ENCODE data around the gene FAM72B.
"Not testable (repeated sequence)": the region's sequence is repeated elsewhere in the genome, so short reads cannot be mapped to it uniquely, and the experiment has no call there.

The FAM72B gene

DNA sequence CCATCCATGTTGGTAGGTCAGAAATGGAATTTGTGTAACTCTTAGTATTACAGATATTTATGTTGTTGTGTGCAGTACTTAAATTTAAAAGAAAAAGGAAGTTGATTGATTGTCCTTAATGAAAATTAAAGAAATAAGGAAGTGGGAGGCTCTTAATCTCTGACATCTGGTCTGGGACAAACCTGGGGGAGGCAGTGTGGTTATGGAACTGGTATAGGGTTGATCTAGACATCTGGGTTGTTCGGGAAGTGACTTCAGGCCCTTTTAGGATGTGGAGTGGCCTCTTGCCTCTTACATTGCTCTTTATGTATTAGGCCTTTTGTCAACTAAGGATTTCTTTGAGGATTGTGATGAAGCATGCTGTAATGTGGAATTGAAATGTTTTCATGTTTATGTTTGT is 16.1 kb upstream of the FAM72B start:
- not testable (repeated sequence) for DNase-seq (ENCODE audit: low read depth)

DNA sequence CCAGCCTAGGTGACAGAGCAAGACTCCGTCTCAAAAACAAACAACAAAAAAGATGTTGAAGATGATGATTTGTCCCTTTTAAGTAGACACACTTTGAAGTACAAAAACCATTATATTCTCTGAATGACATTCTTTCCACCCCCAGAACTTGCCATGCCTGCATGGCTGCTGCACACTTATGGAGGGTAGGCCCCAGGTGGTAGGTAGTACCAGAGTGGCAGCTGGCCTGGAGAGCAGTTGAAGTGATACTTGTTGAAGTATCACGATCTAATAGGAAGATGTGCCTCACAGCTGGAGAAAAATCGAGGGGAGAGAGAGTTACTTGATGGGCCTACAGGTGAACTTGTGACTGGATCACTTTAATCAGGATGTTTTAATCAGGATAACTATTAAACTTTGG is 15.6 kb upstream of the FAM72B start:
- not testable (repeated sequence) for DNase-seq (ENCODE audit: low read depth)

DNA sequence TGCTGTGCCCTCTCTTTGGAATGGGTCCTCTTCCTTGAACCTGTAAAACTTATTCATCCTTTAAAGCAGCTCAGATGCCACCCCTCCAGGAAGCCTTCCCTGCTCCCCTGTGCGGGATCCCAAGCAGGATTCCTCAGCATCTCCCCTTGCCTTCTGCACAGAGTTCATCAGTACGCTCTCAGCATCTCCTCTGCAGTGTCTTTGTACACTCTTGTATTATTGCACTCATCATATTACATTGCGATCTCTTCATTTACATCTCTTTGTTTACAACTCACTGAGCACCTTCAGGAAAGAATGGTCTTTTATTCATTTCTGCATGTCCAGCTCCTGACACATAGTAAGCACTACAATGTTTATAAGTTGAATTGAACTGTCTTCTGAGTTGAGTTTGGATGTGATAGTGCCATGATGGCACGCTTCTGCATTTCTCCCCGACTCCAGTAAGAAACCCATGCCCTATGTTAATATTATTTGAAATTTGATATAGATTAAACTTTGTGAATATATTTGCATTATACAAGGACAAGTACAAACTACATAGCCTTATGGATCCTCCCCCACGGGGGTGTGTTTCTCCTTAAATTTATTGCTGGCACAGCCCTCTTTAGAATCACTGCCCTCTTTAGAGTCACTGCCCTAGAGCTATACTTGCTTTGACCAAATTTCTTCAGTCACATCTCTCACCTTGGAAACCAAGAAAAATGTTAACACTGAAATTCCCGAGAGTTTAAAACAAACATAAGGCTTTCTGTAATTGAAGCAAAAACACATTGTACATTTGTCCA is 13.1 kb upstream of the FAM72B start:
- not testable (repeated sequence) for DNase-seq (ENCODE audit: low read depth)

DNA sequence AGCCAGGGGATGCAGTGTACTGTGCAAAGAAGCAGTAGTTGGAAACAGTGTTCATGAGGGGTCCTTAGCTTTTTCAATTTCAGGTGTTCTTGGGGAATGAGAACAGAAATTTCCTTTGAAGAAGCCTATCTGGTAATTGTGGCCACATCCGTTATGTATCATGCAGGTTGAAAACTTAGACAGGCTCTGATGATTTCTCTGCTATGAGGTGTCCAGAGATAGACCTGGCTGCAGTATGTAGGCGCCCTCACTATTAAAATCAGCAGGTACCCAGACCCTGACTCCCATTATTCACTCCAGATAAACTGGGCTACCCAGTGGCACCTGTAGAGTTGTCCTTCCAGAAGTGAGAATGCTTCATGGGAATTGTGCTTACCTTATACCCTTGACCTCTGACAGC is 8.4 kb upstream of the FAM72B start:
- not testable (repeated sequence) for DNase-seq (ENCODE audit: low read depth)

DNA sequence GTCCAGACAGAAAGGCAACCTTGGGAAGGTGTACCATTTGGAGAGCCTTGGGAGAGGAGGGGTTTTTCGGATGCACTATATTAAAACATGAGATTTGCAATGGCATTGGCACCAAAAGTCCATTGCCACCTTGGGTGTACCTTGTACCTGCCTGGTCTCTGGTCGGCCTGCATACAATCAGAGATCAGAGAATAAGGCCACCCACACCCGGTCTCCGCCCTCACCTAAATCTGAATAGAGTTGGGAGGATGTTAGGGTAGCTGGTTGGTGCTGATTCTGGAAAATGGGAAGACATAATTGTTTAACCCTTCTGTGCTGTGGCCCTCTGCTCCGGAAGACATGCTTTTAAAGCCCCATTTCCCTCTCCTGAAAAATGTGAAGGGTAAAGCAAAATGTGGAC is 3.8 kb upstream of the FAM72B start:
- not testable (repeated sequence) for DNase-seq (ENCODE audit: low read depth)

DNA sequence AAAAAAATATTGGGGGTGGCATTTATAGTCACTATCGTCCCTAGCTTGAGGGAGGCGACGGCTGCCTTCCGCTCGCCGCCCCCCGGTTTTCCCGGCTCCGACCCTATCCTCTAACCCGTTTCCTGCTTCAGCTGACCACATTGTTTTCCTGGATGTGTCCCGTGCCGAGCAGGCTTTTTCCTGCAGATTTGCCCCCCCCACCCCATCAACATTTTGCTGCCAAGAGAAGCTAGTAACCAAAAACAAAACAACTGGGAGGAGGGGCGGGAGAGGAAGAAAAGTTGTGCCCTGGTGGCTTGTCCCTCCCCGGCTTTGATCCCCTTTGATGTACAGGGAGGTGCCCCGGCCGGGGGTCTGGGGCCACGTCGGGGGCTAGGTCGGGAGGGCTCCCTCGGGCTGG is 2.1 kb upstream of the FAM72B start:
- not testable (repeated sequence) for DNase-seq (ENCODE audit: low read depth)

DNA sequence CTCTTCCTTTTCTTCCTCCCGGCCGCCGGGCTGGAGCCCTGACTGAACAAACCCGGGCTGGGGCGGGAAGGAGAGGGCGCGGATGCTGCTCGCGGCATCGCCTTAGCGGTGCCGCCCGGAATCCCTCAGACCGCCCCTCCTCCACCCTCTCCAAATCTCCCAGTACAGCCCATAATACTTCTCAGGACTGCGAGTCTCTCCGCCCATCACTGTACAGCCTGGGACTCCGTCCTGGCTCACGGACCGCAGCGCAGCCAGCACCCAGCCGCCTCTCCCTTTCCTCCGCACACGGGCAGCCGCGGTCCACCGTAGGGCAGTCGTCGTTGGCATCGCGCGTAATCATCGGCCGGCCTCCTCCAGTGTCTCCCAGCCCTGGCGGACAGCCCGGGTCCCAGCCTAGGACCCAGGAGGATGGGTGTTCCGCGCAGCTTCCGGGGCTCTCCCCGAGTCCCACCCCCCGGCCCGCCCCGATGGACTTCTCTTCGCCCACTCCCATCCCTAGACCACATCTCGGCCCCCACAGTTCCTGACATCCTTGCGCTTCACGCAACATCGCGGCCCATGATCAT is 1.1 kb upstream of the FAM72B start:
- not testable (repeated sequence) for DNase-seq (ENCODE audit: low read depth)

DNA sequence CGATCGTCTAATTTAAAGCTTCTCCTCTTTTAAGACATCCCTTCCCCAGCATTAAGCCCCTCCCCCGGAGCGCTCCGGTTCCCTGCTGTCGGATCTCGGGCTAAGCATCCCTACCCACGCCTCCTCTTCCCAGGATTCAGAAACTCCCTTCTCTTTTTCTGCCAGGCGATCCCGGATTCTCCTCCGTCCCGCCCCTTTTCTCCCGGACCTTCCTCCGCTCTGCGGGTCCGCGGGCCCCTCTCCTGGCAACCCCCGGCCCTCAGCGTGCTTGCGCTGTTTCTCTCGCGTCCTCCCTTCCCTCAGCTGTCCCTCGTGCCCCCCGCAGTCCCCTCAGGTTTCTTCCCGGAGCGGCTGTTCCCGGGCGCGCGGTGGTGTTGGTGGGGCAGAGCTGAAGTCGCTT is 273 bp downstream of the FAM72B start:
- DNase-seq (ENCODE audit: low read depth) = not testable (repeated sequence)

DNA sequence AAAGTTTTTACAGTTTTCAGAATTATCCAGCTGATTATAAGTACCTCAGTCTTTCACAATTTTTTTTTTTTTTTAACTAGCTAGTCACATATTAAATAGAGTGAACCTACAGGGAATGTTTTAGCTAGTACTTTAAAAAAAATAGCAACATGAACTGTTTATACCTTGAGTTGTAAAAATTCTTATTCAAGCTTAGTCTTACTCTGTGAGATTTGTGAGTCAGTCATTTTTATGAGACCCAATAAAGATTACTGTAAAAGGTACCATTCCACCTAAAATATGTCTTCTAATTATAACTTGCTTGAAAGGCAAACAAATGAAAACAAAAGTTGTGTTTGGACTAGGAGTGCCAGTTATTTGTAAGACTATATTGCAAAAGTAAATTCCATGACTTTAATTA is 5.9 kb downstream of the FAM72B start:
- DNase-seq (ENCODE audit: low read depth) = not testable (repeated sequence)

DNA sequence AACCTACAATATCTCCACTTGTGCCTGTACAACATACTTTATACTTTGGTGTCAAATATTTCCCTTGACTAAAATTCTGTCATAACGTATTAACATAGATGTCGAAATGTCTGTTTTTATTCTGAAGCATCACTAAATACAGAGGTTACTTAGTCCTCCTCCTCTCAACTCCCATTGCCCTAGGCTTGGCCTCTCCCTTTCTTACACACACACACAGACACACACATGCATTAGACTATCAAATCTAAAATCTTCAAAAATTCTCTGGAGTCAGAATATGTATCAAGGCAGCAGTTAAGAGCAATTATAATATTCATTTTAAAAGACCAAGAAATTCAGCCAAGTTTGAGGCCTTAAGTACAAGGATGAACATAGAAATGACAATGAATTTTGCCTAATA is 7.5 kb downstream of the FAM72B start:
- DNase-seq (ENCODE audit: low read depth) = not testable (repeated sequence)

DNA sequence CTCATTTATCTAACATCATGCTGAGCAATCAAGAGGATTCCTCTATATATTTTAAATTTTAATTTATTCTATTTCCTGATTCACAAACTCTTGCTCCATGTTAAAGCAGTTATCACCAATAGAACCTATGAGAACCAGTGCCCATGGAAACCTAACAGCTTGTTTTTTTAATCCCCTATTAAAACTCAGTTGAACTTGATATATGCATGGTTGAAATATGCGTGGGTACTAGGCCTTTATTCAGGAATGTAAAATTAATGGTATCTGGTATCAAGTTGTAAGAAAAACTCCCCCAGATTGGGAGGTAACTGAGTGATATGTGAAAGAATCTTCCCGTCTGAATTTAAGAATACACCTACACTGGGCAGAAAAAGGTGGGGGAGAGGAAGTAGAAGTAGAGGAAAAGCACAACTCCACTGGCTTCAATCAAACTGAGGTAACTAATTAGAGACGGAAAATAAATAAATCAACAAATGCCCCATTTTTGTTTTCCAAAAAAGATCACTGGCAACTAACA is 15.9 kb downstream of the FAM72B start:
- not testable (repeated sequence) for DNase-seq (ENCODE audit: low read depth)

DNA sequence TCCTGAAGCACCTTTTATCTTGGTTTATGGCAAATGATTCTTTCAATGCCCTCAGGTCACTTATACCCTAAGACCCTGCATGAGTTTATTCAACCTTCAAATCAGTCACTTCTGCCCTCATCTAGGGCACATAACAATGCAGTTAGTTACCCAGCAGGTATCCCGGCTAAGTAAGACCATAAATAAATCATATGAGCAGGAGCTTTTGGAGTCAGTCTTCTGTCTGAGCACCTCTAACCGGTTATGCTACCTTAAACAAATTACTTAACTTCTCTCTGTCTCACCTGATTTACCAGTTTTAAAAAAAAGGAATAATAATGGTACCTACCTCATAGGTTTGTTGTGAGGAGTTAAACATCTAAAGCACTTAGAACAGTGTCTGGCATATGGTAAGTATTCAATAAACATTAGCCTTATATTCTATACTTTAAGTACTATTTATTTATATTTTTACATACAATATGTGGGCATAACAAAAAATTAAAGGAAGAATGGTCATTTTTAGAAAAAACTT is 16.9 kb downstream of the FAM72B start:
- DNase-seq (ENCODE audit: low read depth) = not testable (repeated sequence)

DNA sequence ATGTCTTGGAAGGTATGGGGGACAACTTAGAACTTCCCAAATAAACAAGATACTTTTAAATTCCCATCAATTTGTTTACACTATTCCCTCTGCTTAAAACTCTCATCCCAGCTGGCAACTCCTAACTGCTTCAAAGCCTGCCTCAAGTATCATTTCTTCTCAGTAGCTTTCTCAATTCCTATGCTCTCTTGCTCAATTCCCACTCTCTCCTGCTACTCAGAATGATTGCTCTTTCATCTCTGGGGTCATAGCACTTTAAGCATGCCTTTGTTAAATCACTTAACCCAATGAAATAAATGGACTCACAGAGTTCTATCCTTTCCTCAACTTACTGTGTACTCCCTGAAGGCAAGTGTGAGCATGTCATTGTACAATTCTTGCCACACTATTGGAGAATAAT is 18.8 kb downstream of the FAM72B start:
- not testable (repeated sequence) for DNase-seq (ENCODE audit: low read depth)

DNA sequence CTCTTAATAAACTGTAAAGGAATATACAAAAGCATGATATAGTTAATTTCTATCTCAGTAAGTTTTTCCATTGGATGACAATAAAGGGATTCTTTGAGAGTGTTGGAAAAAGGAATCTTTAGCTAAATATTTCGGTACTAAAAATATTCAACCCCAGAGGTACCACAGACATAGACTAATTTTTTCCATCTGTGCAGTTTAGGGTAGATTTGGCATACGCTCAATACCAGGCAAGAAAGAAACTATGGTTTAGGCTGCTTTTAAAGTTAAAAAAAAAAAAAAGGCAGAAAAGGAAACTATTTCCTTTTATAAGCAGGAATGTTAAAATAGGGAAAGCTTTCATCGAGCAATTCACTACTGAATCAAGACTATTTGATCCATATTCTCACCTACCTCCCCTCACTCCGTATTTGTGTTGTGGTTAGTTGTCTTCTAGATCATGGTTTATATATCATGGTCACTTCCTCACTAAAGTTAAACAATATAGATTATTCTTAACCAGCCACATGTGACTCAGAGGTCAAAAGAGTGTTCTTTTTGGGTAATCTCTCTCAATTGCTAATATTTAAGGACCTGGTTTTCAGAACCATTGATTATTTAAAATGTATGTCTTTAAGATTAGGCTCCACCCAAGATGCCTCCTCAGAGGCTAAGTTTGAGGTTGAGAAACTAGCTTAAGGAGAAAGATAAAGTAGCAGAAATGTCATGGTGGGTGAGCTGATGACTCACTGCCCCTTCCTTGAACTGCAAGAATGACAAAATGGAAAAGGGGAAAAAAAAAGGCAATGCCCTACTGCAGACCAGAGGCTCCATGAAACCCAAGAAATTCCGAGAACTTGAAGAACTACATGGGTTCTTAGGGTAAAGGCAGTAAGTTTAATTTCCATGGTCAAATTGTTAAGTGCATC is 20.0 kb downstream of the FAM72B start:
- DNase-seq (ENCODE audit: low read depth) = not testable (repeated sequence)

DNA sequence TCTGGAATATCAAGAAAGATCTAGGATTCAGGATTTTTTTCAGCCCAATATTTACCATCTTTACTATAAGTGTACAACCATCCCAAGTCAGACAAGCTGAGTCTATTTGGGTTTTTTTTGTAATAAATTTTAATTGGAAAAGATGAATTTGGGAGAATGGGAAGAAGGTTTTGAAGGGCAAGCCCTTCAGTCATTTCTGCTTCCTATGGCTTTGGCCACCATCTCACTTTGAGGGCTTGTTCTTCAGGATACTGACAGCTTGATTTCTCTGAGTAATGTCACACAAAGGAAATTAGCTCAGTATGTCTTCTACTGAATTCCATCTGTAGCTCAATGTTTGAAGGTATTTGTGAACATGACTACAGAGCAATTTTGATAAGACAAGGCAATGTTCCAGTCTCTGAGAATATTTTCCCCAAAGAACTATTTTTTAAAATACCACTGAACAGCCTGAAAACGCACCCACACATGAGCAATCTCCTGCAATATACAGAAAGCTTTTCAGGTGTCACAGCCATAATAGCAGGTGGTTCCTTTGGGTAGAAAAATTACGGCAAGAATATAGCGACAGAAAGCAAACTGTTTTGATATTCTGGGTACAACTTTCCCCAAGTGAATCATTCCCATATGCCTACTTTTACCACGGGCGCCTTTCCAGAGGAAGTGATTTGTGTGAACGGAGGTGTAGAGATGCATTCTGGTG is 22.8 kb downstream of the FAM72B start:
- not testable (repeated sequence) for DNase-seq (ENCODE audit: low read depth)

DNA sequence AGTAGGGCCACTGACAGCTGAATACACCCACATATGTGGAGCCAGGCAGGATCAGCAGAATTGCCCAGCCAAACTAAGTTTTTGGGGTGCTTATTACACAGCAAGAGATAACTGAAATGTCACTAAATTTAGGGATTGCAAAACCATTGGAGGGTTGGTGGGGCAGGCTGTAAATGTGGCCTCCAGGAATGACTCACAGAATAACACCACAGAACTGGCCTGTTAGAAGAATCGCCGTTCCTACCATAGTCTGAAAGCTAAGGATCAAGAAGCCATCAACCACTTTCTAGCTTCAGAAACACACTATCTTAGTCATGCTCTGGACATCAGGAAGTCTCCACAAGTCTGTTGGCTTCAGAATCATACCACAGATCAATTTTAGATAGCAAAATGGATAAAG is 24.0 kb downstream of the FAM72B start:
- not testable (repeated sequence) for DNase-seq (ENCODE audit: low read depth)

DNA sequence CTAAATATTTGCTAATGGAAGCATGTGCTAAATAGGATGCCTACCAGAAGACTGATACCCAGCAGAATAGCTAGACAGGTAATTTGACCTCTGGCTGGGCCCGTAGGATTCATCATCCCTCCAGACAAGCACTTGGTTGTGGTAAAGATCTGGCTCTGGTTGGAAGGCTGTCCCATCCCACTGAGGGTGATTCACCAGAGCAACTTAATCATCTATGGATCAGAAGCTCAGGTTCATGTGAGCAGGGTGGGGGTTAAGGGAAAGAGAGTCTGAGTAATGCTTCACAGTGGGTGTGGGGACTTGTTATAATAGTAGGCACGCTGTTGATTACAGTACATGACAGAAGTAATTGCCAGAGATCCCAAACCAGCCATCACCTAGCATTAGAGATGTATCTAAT is 26.5 kb downstream of the FAM72B start:
- DNase-seq (ENCODE audit: low read depth) = not testable (repeated sequence)

DNA sequence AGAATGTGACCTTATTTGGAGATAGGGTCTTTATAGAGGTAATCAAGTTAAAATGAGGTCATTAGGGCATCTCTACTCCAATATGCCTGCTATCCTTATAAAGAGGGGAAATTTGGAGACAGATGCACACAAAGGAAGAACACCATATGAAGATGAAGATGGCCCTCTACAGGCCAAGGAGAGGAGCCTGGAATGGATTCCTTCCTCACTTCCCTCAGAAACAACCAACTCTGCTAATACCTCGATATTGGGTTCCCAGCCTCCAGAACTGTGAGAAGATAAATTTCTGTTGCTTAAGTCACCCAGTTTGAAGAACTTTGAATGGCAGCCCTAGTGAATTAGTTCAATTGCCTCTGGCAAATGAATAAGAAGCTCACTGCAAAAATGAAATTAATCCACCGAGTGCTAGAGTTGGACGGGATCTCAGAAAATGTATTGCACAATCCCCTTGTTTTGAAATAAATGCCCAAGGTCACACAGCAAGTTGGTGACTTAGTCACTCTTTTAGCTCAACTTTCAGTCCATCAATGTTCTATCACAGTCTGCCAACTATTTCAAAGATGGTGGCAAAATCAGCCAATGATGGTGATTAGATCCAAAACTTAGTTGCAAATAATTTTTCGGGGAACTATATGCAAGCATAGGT is 27.1 kb downstream of the FAM72B start:
- DNase-seq (ENCODE audit: low read depth) = not testable (repeated sequence)

DNA sequence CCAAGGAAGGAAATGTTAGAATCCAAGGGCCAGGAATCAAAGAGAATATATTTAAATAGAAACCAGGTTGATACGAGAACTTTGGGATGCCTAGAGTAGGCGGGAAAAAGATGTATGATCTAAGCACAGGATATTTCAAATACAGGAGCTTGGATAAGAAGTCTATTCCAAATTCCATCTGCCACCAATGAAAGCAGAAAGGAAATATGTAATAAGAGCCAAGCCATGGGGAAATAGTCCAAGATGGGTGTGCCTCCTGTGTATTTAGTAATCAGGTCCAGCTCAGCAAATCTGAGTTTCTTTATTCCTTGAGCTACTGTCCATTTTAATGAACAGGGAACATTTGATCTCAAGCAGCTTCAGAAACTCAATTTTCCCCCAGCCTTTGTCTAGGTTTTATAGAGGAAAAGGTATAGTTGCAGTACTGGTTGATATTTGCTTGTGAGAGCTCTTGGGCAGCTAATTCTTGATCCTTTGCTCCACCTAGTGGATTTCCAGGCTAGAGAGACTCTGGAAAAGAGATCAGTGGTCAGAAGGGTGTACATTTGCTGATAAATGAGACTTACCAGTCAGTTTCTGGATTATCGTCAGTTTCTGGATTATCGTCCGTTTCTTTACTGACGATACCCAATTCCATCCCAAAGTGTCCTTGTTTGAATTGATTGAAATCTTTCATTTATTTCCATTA is 28.3 kb downstream of the FAM72B start:
- DNase-seq (ENCODE audit: low read depth) = not testable (repeated sequence)

DNA sequence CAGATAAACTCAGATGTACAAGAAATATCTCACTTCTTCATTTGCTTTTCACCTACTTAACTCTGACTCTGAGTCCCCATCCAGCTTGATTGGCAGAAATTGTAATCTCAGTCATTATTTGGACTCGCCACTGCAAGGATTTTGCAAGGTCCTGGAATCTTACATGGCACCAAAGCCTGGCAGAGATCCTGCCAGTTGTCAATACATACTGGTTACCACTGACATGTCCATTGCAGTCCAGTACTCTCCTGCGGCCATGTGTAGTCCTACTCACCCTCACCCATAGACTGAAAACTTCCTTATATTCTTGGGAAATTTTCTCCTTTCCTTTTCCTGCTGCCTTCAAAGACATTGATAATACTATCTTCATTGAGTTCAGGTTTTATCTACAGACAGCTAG is 29.3 kb downstream of the FAM72B start:
- DNase-seq (ENCODE audit: low read depth) = not testable (repeated sequence)

All from activated T-cell treated with anti-CD3 and anti-CD28 coated beads for 1 hour (primary cell).